Effector CD8-positive, alpha-beta T cell (primary cell): ENCODE results near the gene ATP9B.

Experiments used
- DNase-seq: peaks from one replicate; lab custom pipeline; 2025; lab: John Stamatoyannopoulos, UW

The ATP9B gene

DNA sequence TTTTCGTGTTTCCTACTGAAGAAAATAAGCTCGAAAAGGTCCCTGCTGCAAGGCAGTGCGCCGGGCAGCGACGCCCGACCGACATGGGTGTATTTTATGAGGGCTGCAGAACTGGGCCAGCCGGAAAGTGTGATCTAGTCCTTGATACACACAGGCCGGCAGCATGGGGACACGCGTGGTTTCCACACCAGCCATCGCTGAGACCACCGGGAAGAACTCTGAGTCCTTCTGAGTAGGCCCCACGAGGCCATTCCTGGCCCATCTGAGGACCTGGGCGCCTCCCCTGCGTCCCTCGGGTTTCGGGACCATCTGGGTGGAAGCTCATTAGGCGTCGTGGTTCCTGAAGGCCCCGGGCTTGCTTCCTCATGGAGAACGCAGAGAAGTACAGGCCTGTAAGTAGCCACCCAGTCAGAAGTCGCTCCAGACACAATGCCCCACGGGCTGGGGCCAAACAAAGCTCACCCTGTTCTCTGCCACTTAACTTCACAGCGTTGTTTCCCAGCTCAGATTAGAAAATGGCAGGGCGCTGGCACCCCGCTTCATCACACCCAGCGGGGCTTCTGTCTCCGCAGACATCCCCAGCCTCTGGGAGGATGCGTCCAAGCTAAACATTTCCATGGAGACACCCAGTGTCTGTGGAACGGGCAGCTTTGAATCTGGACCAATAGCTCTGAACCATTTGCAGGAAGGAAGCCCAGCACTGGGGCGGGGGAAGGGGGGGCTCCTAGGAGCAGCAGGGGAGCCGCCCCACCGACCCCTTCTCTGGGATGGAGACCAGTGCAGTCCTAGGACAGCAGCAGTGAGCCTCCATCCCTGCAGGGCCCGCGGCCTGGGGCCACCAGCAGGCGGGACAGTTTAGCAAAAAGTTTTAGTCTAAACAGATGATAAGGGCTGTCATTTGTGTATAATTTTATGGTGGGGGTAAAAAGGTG is 328.9 kb downstream of the ATP9B start:
- no peak for DNase-seq

DNA sequence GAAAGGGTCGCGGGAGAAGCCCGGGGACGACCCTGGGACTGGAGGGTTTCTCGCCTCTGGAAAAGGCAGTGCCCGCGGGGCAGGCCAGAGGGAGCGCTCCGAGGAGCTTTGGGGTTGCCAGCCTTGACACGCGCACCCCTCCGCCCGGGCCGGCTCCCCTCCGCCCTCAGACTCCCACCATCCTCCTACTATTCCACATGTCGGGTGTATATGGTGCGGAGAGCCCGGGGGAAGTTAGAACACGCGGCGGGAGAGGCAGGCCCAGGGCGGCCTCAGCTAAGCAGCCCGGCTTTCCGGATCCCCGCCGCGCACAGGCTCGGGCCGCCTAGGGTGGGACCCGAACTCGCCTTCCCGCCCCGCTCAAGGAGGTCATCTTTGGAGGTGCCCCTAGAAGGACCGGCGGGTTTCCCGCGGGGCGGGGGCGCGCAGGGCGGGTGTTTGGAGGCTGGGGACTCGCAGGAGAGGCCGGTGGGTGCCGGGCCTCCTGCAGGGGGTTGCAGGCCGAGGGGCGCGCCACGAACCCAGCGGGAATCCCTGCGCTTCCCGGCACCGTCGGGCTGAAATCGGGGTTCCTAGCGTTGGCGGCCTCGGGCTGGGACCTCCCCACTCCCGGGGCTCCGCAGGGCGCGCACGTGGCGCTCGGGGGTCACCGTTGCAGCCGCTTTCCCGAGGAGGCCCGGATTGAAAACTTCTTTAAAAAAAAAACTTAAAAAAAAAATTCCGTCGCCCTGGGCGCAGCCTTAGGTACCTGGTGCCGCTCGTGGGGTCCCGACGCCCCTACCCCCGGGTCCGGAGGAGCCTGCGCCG is 330.3 kb downstream of the ATP9B start:
- no peak for DNase-seq

DNA sequence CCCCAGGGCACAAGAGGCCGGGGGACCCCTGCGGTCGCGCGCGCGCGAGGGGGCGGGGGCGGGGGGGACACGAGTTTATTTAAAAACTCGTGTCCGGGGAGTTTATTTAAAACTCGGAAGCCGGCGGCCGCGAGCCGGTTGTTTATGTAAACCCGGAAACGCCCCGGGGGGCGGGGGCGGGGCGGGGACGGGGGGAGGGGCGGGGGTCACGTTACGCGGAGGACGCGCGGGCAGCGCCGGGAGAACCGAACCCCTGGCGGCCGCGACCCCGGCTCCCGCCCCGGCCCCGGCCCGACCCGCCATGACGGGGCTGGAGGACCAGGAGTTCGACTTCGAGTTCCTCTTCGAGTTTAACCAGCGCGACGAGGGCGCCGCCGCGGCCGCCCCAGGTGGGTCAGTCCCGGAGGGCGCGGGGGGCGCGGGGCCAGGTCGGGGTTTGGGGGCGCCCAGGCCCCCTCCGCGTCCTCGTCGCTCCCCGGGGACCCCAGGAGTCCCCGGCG is 330.9 kb downstream of the ATP9B start:
- peak; percentile 58 for DNase-seq

DNA sequence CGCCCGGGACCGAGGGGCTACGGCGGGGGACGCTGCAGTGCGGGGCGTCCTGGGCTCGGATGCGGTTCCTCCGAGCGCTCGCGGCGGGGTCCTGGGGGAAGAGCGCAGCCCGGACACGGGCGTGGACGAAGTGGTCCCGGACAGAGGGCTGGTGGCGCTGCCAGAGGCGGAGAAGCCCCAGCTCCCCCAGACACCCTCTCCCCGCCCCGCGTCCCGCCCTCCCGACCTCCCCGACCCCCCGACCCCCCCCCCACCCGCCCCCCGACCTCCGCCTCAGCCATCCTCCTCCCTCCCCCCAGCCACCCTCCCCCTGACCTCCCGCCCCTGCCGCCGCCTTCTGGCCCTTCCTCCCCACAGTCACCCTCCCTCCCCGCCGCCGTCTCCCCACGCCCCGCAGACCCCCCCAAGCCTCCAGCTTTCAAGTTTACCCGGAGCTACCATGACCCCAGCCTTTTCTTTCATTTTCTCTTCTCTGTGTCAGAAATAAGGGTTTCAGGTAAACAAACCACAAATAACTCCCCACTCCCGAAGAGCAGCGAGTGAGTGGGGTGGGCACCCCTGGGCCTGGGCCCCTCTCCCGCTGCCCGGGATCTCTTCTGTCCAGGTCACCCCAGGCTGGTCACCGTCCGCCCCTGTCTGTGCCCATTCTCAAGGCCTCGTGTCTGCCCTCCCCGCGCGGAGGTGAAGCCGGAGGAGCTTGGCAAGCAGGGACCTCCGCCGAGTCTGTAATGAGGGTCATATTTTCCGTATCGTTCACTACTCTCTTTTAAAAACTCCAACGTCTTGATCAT is 331.6 kb downstream of the ATP9B start:
- DNase-seq, result peak; percentile 38

DNA sequence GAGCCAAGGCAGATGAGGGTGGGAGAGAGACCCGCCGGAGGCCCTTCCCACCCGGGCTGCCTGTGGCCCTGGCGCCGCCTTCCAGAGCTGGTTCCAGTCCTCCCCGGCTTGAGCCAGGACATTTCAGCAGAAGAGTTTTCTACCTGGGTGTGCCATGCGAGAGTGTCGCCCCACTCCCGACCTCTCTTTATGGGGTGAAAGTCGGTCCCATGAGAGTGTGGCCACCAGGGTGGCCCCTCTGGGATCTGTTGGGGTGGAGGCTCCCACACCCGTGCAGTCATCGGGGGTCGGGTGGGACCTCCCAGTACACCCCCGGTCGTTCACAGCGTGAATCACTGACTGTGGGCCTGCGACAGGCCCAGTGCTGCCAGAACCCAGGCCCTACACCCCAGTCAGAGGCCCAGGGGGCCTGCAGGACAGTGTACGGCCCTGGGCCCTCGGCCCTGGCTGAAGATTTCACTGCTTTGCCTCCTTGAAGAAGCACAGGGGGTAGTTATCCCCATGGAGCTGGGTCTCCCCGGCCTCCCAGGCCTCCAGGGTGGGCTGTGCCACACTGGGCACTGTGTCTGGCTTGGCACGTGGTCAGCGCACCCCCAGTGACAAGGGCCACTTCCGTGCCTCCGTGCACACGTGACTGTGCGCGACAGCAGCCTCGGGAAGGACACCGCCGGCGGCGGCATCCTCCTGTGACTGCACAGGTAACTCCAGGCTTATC is 332.5 kb downstream of the ATP9B start:
- DNase-seq, result no peak

DNA sequence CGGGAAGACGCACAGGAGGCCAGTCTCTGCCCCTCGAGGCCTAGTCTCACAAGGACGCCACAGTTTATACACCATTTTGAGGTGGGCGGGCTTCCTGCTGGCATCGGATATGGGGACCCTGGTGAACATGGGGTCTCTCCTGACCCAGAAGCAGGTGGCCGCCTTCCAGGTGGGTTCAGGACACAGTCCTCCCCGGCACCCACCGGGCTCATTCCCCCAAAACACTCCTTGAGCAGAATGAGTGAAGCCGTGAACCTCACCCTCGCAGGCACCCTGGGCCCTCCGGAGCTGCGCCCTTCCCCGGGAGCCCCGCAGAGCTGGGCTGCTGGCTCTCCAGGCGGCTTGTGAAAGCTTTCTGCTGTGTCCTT is 333.0 kb downstream of the ATP9B start:
- DNase-seq, result no peak

DNA sequence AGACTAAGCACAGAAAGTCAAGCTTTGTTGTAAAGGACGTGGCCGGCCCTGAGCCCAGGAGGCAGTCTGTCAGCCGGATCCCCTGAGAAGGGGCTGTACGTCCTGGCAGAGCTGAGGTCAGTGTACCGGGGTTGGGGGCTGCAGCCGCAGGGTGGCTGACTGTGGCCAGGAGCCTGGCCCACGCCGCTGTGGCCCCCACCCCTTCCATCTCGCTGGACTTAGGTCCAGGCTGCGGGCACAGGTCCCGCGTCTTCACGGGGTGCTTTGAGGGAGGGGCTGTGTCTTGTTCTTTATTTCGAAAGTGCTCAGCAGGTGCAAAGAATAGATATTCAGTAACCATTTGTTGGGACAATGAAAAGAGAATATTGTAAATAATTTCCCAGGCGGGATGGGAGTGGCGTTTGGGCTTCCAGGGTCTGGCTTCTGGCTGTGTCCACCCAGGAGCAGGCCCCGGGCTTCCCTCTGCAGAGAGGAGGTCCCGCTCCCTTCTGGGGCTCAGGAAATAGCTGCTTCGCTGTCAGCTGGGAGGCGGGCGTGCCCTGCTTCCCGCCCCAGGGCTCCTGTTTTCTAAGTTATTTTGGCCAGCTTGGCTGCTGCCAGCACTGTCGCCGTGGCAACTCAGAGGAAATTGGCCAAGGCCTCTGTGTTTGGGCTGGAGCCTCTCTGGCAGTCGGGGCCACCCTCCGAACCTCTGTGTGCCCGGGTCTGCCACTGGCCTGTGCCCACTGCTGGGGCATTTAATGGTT is 334.0 kb downstream of the ATP9B start:
- DNase-seq, result no peak

DNA sequence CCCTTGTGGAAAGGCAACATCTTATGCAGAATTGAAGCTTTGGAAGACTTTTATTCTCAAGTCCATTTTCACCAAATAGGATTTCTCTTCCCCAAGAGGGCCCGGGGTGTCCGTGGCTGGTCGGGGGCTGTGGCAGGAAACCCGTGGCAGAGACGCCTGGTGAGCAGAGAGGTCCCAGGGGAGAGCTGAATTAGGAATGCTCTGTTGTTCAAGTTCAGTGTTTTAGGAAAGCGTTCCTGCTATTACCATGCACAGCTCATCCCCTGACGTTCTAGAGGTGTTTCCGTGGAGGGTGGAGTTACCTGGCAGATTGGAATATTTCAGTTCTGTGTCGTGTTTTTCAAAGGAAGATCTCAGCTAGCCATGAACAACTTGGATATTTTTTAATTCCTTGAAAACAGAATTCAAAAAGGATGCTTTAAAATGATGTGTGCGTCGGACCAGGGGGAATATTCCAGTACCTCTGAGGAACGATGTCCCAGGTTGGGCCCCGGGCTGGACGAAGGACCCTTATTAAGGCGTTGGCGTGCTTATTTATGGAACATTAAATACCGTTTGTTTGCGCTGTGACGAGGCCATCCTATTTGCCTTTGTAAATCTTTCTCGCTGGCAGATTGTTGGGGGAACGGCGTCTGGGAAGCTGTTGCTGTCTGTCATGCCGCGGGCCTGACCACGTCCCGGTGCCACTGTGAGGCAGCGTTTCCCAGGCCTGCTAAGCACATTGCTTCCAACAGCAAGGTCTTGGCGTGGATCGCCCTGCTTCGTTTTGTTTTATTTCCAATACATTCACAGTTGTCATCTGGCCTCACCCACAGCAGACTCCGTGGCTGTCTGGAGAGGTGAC is 334.8 kb downstream of the ATP9B start:
- DNase-seq, result no peak

DNA sequence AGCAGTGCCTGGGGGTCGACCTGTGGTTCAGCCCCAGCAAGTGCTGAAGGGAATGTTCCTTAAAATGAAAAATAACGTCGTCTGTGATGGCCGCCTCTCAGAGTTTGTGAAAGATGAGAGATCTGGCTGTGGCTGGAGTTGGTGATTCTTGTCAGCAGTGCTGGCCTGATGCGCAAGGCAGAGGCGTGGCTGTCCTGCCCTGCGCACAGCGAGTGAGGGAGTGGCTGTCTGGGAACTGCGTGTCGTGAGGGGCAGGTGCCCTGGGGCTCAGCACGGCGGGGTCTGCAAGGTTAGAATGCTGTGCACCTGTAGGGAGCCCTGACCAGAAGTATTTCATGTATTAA is 335.3 kb downstream of the ATP9B start:
- no peak for DNase-seq

DNA sequence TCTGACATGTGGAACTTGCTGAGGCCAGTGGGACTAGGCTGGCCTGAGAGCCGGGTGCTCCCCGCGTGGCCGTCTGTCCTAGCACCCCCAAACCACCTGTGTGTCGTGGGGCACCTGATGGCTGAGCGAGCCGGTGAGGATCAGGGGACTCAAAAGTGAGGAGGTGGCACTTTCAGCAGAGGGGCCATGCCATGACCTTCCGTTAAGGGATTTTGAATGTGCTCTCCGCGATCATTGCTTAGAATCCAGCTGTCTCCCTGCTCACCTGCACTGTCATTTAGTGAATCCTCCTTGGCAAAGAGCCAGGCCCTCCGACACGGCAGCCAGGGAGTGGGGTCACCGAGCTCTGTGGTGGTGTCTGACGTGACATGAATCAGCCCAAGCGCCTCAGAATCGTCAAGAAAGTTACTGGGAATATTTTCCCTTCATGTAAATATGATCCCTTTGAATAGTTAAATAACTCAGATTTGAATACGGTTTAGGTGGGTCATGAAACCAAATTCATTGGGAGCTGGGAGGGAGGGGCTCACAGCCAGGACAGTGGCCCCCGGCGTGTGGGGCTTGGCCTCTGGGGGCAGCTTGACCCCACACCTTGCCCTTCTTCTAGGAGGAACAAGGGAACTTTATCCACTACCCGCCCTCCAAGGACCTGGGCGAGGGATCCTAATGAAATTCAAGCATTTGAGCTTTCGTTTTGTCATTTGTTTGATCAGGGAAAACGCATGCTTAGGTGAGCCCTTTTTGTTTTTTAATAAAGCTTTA is 336.0 kb downstream of the ATP9B start:
- DNase-seq, result no peak

DNA sequence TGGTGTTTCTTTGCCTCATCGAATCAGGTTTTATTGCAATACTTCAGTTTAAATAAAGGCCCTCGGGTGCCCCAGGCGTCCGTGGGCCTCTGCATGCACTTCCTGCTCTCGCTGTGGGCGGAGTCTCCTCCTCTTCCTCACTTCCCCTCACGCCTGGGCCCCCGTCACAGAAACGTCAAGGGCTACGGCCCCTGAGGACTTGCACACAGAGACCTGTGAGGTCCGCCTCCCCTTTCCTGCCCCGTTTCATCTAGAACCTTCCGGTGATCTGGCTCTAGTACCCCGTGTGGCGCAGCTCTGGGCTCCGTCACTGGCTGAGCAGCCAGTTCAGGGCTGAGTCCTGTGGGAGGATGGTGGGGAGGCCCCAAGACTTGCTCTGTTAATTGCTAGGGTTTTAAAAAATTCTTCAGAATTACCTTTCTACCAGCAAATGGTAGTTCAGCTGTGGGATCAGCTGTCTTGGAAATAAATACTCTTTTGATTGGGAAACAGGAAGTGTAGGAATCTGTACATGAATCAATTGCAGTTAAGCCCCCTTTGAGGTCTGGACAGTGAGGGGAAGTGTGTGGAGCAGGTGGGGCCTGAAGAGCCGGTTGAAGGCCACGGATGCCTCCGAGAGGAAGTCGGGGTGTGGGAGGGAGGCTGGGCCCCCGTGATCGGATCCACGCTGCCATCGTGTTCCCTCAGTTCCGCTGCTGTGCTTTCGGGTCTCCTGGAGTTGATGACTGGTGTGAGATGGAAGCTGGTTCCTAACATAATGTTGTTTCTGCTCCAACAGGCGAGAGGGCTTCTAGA is 336.8 kb downstream of the ATP9B start:
- peak; percentile 79 for DNase-seq

DNA sequence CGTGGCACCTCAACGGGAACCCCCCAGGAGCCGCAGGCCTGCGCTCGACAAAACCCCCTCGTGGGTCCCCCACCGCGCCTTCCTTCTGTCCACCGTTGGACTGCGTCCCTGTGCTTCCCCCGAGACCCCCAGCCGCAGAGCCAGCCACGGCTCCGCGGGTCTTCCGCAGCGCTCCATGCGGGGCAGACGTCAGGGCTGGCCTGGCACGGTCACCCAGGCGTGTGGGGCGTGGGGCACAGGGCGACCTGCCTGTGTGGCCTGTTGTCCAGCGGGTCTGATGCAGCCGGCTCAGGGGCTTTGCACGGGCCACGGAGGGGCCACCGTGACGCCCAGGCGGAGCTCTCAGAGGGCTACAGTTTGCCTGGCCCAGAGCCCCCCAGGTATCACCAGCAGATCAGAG is 337.5 kb downstream of the ATP9B start:
- no peak for DNase-seq

DNA sequence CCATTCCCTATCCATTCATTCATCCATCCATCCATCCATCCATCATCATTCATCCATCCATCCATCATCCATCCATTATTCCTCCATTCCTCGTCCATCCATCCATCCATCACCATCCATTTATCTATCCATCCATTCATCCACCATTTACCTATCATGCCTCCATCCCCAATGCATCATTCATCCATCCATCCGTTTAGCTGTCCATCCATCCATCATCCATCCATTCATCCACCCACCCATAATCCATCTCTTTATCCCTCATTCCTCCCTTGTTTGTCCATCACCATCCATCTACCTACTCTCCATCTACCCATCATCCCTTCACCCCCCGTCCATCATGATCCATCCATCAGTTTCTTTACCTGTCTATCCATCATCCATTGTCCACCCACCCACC is 340.1 kb downstream of the ATP9B start:
- no peak for DNase-seq

DNA sequence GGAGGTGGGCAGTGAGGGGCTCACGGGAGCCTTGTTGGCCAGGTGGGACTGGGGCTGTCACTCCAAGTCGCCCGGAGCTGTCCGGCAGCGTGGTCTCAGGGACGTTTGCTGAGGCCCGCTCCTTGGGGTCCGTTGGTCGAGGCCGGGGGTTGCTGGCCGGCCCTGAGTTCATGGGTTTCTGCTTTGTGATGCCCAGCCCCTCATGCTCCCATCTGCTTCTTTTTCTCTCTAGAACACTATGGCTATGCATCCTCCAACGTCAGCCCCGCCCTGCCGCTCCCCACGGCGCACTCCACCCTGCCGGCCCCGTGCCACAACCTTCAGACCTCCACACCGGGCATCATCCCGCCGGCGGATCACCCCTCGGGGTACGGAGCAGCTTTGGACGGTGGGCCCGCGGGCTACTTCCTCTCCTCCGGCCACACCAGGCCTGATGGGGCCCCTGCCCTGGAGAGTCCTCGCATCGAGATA is 341.0 kb downstream of the ATP9B start:
- DNase-seq, result no peak

DNA sequence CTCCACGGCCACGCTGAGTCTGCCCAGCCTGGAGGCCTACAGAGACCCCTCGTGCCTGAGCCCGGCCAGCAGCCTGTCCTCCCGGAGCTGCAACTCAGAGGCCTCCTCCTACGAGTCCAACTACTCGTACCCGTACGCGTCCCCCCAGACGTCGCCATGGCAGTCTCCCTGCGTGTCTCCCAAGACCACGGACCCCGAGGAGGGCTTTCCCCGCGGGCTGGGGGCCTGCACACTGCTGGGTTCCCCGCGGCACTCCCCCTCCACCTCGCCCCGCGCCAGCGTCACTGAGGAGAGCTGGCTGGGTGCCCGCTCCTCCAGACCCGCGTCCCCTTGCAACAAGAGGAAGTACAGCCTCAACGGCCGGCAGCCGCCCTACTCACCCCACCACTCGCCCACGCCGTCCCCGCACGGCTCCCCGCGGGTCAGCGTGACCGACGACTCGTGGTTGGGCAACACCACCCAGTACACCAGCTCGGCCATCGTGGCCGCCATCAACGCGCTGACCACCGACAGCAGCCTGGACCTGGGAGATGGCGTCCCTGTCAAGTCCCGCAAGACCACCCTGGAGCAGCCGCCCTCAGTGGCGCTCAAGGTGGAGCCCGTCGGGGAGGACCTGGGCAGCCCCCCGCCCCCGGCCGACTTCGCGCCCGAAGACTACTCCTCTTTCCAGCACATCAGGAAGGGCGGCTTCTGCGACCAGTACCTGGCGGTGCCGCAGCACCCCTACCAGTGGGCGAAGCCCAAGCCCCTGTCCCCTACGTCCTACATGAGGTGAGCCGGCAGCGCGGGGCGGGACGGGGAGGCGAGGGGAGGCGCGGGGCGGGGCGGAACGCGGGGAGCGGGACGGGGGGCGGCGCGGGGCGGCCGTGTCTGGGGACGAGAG is 341.8 kb downstream of the ATP9B start:
- DNase-seq, result no peak

DNA sequence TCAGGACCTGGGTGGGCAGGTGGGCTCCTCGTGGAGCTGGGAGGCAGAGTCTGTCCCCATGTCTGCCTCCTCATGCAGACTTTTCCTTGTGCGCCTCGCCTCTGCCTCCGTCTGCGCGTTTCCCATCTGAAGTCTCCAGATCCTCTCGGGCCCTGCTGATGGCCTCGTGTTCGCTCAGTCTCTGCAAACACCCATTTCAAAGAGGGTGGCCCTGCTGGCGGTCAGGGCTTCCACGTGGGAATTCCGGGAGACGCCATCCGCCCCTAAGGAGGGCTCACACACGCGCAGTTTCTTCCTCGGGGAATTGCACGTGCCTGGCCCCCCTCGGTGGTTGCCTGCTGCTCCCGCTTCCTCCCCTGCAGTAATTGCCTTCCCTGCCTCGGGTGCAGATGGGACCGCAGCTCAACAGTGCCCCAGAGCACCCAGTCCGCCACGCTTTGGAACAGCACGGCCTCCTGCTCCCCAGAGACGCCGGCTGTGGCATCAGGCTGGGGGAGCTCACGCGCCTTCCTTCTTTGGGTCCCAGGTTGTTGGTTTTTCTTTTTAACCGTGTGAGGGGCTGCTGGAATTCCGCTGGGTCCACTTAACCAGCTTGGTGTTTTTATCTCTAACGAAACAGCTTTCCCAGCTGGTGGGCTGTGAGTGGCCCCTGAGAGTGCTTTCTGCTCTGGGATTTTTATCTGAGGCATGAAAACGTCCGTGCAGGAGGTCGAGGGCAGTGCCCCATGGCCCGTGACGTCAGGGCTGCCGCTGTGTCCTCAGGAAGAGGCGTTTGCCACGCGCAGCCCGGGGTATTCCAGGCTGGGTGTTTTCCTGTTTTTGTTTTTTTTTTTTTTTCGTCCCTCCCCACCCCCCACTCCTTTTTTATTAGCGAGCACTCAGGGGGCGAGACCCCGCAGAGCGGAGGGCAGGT is 342.7 kb downstream of the ATP9B start:
- DNase-seq, result no peak
